ENCODE results near the gene EEFSEC. TPM values are rescaled to one million over a fixed set of nuclear protein-coding genes. Genes with fewer than 3 reads are reported as not detected.

EEFSEC gene
- total RNA-seq, 2 experiments from 2014 or later = 19.2 to 19.6 TPM

DNA sequence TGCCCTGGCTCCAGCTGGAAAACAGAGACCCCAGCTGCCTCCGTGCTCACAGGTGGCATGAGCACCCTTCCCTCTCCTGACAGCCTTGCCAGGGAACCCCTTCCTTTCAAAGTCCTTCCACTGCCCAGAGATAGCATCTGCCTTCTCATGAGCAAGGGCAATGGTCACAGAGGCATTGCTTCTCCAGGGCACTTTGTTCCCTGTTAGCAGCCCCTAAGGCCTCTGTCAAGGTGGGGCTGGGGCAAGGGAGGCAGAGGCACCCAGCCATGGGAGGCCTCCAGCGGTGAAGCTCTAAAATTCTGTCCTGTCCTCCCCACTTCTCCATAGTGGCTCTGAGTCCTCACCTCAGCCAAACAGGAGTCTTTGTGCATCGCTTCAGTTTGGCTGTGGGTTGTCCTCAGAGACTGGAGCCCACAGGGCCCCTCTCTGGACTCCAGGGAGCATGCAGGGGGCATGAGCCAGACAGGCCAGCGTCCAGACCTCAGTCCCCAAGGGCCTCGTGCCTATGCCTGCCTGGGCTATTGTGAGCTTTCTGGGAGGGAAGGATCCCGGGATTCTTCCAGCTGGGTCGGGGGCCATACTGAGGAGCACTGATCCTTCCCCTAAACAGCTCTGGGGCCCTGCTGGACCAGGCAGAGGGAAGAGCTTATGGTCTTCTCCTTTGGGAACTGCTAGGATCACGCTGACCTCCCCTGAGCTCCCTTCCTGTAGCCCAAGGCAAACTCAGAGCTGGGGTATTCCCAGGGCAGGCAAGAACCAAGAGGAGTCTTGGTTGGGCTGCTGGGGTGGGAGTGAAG, 206.8 kb downstream of the EEFSEC start:
- Mint-ChIP-seq H3K4me3 (no peak overlapping the region), H3K27me3 (no peaks in the 10 kb centered on the region), H3K27ac (no peak overlapping the region), H3K9me3 (no peaks in the 10 kb centered on the region), H3K36me3 (ENCODE audit: low read depth) (peaks cover 3% of the 10 kb centered on the region), H3K4me1 (ENCODE audit: low read depth) (no peaks in the 10 kb centered on the region)
- intact Hi-C loops (cut with micrococcal nuclease) = no loop called here
- no peak for TF ChIP-seq CTCF (IDR thresholded peaks at IDR 0.05)
- DNase-seq (no peak), ATAC-seq (no peak)
- ChIA-PET POLR2A (no interaction called here), CTCF (no interaction called here)

- intact Hi-C loops (cut with micrococcal nuclease) = no loop called here
- Mint-ChIP-seq H3K4me1 (ENCODE audit: low read depth) (no peaks in the 10 kb centered on the region), H3K4me3 (no peak overlapping the region), H3K27ac (no peak overlapping the region), H3K9me3 (no peaks in the 10 kb centered on the region), H3K27me3 (no peaks in the 10 kb centered on the region), H3K36me3 (ENCODE audit: low read depth) (peaks cover 3% of the 10 kb centered on the region)
- no peak for DNase-seq
- no peak for ATAC-seq
- CTCF ChIA-PET = no interaction called here
- no peak for TF ChIP-seq CTCF (IDR thresholded peaks at IDR 0.05)
- POLR2A ChIA-PET = no interaction called here
Observed at GRCh38 chr3:128360705-128361271, 207.5 kb downstream of the EEFSEC start.

DNA sequence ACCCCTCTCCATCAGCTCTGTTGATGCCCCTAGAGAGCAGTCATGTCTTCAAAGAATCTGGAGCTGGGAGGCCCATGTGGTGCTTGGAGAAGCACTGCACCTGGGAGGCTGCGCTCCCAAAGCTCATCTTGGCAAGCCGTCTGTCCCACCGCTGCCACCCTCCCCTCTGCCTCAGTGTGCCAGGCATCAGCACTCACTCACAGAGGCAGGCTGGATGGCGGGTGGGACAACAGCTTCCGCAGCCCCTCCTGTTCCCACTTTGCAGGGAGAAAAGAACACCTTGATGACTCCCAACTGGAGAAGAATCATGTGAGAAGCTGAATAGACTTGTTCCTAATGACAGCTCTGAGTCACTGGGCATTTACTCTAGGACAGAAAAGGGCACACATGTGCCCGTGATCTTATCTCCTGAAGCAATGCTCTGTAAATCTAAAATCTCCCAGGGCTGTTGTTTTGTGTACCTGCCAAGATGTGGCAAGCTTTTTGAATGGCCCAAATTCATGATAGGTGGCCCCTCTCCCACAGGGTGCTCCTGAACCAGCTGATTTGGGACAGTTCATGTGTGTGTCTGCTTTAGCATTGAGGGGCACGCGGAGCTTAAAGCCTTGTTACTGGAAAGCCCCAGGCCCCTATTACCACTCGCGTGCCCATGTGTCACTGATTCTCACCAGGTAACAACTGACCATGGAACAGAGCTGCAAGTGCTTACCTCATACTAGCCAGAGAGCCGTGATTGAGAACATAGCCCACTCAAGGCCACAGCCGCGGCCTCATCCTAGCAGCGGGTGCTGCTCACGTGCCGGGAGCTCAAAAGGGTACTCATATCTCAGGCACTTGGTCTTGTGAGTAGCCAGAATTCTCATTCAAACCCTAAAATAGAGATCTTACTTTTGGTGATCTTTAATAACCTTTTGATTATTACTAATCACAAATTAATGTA, 209.0 kb downstream of the EEFSEC start:
- H3K27me3 Mint-ChIP-seq = no peaks in the 10 kb centered on the region
- peaks cover 3% of the 10 kb centered on the region for H3K36me3 Mint-ChIP-seq (ENCODE audit: low read depth)
- intact Hi-C loops (cut with micrococcal nuclease) = no loop called here
- CTCF ChIA-PET = interaction anchor here (1.0 to 1.1 kb wide), 2 partner anchors 185 to 229 kb away, joined by 3 read pairs; no protein-coding TSS in a partner anchor
- H3K9me3 Mint-ChIP-seq = no peaks in the 10 kb centered on the region
- no peak for ATAC-seq
- POLR2A ChIA-PET = no interaction called here
- no peak for DNase-seq
- H3K27ac Mint-ChIP-seq = no peak overlapping the region
- no peak for TF ChIP-seq CTCF (IDR thresholded peaks at IDR 0.05)
- H3K4me1 Mint-ChIP-seq (ENCODE audit: low read depth) = no peaks in the 10 kb centered on the region
- no peak overlapping the region for H3K4me3 Mint-ChIP-seq

DNA sequence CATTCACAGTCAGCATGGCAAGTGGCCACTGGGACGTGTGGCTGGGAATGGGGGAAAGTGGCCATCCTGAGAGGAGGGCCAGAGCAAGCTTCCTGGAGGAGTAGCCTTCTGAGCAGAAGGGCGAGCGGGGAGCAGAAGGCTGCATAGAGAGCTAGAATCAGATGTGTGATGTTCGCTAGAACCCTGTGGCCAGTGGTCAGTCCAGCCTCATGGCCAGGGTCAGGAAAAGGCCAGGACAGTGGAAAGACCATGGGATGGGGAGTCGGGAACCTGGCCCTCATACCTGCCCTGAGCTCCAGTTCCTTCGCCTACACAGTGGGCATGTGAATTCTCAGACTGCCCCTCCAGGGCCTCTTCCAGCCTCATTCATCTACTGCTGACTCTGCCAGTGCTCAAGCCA, 211.0 kb downstream of the EEFSEC start:
- ATAC-seq = no peak
- POLR2A ChIA-PET = no interaction called here
- no peak overlapping the region for H3K27ac Mint-ChIP-seq

More for the DNA sequence above, 211.0 kb downstream of the EEFSEC start:
- Mint-ChIP-seq H3K4me1 (ENCODE audit: low read depth) (no peaks in the 10 kb centered on the region), H3K36me3 (ENCODE audit: low read depth) (no peaks in the 10 kb centered on the region), H3K27me3 (no peaks in the 10 kb centered on the region), H3K4me3 (no peak overlapping the region), H3K9me3 (no peaks in the 10 kb centered on the region)
- intact Hi-C loops (cut with micrococcal nuclease) = no loop called here
- no peak for DNase-seq
- CTCF ChIA-PET = no interaction called here
- TF ChIP-seq CTCF (IDR thresholded peaks at IDR 0.05) = no peak
